Stimulated activated CD8-positive, alpha-beta memory T cell treated with anti-CD3 and anti-CD28 coated beads, Interleukin-12 subunit alpha, Interleukin-12 subunit beta, amount 100 ng/mL, for 1 hour (primary cell): ENCODE measurements around the gene MTX3.

Experiments used
- DNase-seq: peaks from one replicate; pipeline ENCODE4 v3.0.0-alpha.2; 2020; ENCODE audit warnings: low read depth

MTX3 gene

GRCh38 chr5:79982136-79982535, 8.9 kb downstream of the MTX3 start:
- no peak for DNase-seq

GRCh38 chr5:79976759-79977515, 14.1 kb downstream of the MTX3 start:
- no peak for DNase-seq

DNA sequence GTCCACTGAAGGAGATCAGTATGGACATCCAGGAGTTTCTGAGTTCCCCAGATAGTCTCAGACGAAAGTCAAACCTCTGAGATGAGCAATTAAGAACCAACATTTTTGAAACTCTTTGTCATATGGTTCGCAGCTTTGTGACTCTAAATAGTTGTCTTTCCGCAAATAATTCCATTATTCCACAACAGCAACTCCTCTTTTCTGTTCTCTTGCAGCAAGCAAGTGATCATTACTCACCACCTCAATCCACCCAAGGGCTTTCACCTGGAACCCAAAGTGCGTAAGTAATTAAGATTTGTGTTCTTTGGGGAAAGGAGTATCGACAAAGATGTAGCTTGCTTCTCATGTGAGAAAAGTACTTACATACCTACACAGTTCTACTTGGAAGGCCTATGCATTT, 15.6 kb downstream of the MTX3 start:
- no peak for DNase-seq

DNA sequence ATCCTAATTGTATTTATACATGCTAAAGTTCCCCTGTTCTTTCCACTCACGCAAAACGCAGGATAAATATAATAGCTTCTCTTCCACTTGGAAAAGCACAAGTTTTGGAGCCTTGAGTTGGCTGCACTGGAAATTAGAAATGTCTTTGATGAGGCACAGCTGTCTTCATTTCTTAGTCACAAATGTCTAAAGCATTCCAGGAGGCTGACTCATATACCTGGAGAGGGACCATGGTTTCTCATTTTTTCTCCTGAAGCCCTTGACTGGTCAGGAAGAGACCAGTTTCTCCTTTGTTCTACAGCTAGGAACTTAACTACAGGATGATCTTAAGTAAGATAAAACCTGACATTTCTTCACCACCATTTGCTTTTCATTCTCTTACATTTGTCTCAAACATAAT, 16.2 kb downstream of the MTX3 start:
- DNase-seq: no peak

- DNase-seq: no peak
These were observed 17.1 kb downstream of the MTX3 start for GRCh38 chr5:79973996-79974395.

GRCh38 chr5:79973511-79973910, 17.6 kb downstream of the MTX3 start:
- no peak for DNase-seq

DNA sequence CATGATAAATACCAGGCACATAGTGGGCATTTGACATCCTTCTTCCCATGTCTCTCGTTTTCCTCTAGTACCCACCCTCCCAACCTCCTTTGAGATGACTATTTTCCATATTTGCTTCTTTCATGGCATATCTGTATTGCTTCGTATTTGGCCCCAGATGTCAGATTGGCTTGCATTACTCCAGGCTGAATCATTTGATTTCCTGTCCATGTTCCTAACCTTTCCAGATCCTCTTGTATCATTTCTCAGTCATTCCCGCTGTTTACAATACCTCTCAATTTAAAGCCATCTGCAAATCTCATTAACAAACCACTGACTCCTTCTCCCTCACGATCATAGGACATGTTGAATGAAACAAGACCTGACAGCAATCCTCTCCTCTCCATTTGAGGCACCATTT, 19.9 kb downstream of the MTX3 start:
- DNase-seq: no peak

DNA sequence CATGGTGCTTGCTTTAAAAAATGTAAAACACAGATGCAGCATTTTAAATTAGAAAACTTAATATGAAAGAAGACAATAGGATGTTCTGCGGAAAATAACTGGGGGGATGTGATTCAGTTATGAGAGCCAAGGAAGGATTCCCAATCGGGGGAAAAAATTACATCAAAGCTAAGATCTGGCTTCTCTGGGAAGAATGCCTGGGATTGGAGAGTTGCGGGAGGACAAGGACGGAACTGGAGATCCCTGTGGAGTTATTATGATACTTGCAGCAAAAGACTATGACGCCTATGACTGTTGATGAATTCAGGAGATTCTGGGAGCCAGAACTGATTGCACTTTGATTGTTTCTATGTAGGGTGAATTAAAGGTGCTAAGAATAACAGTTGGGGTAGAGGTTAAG, 24.6 kb downstream of the MTX3 start:
- no peak for DNase-seq

- no peak for DNase-seq
These were observed 26.9 kb downstream of the MTX3 start for GRCh38 chr5:79964136-79964535.

GRCh38 chr5:79963261-79964061, 27.6 kb downstream of the MTX3 start:
- no peak for DNase-seq

GRCh38 chr5:79962575-79963222, 28.4 kb downstream of the MTX3 start:
- DNase-seq: no peak

GRCh38 chr5:79961716-79962574, 29.1 kb downstream of the MTX3 start:
- no peak for DNase-seq

DNA sequence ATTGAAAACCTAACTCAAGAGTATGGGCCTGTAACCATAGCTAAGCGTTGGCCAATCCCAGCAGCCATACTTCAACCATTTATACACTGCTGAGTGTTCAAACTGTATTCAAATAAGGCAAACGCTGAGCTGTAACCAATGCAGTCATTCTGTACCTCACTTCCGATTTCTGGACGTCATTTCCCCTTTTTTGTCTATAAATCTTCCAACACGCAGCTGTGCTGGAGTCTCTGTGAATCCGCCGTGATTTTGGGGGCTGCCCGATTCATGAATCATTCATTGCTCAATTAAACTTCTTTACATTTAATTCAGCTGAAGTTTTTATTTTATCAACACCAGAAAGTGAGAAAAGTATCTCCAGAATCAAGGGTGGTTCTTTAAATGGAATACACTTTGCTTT, 31.7 kb downstream of the MTX3 start:
- no peak for DNase-seq

GRCh38 chr5:79955941-79956670, 35.0 kb downstream of the MTX3 start:
- no peak for DNase-seq

DNA sequence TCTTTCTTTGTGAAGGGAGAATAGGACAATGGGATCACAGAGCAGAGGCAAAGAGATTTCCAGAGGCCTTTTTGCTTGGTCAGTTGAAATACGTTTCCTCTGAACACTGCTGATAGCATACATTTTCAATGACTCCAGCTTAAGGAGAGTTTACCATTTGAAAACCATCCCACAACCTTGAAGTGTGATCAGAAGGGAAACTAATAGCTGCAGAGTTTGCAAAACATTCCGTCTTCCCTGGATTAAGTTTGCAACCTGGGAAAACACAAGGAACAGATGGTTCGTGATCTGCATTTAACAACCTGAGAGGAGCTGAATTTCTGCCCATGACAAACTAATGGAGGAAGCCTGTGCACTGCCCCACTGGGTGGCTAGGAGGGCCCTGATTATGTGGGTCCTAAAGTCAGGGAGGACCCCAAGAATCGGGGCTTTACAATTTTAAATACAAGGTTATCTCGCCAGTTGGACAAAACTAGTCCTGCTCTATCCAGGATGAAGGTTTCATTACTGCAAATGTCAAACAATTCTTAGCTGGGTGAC, 35.6 kb downstream of the MTX3 start:
- no peak for DNase-seq

DNA sequence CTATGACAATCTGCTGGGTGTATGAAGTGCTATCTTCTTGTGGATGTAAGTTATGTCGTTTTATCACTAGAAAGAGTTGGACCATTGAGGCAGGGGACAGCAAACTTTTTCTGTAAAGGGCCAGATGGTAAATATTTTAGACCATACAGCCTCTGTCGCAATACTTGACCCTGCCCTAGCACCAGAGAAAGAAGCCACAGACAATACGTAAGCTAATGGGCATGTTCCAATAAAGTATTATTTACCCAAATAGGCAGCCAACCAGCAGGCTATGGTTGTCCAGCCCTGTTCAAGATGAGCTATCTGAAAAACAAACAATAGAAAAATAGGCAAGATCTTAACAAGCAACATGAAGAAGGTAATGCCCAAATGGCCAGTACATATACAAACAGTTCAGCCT, 36.4 kb downstream of the MTX3 start:
- no peak for DNase-seq

DNA sequence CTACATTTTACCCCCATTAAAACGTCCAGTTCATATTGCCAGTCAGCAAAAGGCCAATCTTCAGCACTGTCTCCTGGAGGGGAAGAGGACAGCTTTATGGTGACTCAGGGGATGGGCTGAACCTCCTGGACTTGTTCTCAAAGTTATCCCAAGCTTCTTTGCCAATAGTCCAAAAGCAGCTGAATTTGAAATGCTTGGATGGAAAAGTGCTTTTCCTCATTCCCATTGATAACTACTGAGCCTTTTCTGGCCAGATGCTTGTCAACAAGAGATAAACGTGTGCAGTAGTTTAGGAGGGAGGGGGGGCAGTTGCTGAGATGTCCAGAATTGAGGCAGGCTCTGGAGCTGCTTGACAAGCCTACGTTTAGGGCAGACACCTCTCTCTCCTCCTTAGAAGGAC, 43.5 kb downstream of the MTX3 start:
- DNase-seq: no peak

- DNase-seq: no peak
These were observed 52.6 kb downstream of the MTX3 start for GRCh38 chr5:79938468-79938867.

DNA sequence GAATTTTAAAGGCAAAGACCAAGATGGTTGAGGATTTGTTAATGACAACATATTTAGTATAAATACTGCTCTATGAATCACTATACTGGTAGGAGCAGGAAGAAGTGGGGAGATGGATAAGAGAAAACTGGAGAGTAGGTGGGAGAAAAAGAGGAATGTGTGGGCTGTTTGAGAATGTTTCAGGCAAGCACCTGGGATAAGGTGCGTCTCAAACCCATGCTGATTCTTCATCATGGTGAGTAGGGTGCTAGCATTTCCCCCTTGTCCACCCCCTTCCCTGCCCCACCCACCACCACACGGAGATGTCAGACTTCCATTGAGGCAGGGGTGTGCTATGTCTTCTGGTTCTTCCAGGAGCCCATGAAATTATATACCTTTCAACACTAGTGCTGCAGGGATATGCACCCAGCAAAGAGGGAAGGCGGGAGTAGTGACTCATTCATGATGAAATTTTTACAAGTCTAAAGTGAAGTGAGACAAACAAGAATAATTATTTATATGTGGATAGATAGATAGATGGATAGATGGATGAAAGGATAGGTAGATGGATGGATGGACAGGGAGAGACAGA, 54.3 kb downstream of the MTX3 start:
- no peak for DNase-seq

DNA sequence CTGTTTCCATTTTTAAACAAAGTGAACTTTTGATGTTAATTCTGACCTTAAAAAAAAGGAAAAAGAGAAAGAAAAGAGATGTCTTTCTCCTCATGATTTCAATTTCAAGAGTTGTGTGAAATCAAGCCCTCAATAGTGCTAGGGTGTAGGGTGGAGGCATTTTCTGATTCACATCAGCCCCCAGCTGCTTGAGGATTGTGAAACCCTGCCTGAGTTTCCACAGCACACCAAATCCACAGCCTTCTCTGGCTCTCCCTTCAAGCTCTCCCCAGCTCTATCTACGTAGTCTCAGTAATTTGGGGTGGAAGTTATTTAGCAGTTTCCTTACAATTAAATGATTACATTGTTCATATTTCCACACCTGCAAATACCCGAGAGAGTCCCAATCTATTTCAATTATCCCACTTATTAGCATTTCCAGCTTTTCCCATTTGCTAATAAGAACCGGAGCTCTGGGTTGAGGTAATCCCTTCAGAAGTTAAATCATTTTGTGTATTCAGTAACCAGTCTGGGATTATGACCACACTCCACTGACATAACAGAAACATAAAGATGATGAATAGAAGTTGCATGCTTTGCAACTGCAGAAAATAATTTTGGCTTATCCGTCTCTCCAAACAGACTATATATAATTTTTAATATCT, 54.9 kb downstream of the MTX3 start:
- no peak for DNase-seq
